ENCODE measurements around the gene DLX3. TPM values are rescaled to one million over a fixed set of nuclear protein-coding genes. Genes with fewer than 3 reads are reported as not detected.

The DLX3 gene
- total and polyA plus RNA-seq, 2 donors = 0.09 to 1.1 TPM

- Histone ChIP-seq H3K4me1 (ENCODE audit: control insufficient read depth in 2 of 2, insufficient read depth in 2 of 2, low read length in 2 of 2) (no peaks in the 10 kb centered on the region), H3K4me3 (ENCODE audit: low read length in 2 of 2) (no peak overlapping the region), H3K36me3 (ENCODE audit: control insufficient read depth in 2 of 2, insufficient read depth in 2 of 2, low read length in 1 of 2) (no peaks in the 10 kb centered on the region), H3K9me3 (ENCODE audit: control insufficient read depth in 2 of 2, insufficient read depth in 1 of 2, low read length in 1 of 2) (no peaks in the 10 kb centered on the region), H3K27me3 (ENCODE audit: control insufficient read depth in 2 of 2, insufficient read depth in 1 of 2, low read length in 1 of 2) (peaks cover 2 to 67% of the 10 kb centered on the region in 2 donors), H3K27ac (ENCODE audit: low read depth in 1 of 2, low read length in 1 of 2) (no peak overlapping the region)
- WGBS = 80% methylated on average over 14 of the region's 14 CpGs
- no peak for DNase-seq (ENCODE audit: low read depth in 6 of 9, low spot score in 9 of 9)
Observed at GRCh38 chr17:49951362-49952082, 43.5 kb downstream of the DLX3 start.

DNA sequence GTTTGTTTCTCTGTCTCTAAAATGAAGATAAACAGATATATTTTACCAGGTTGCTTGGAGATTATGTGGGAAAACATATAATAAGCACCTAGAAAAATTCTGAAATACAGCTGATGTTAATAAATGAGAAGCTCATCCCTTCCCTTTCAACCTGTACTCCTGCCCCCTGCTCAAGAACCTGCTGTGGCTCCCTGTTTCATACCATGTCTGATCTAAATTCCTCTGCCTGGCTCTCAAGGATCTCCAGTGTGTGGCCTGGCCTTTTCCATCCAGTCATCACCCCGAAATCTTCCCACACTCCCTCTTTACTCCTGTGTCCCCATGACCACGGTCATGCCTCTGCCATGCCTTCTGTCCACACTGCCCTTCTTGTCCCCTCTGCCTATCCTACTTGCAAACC, 45.4 kb downstream of the DLX3 start:
- no peaks in the 10 kb centered on the region for H3K4me1 ChIP-seq (ENCODE audit: control insufficient read depth in 2 of 2, insufficient read depth in 2 of 2, low read length in 2 of 2)
- H3K27ac ChIP-seq (ENCODE audit: low read depth in 1 of 2, low read length in 1 of 2) = no peak overlapping the region
- WGBS = 92% methylated on average over 2 of the region's 2 CpGs
- H3K9me3 ChIP-seq (ENCODE audit: control insufficient read depth in 2 of 2, insufficient read depth in 1 of 2, low read length in 1 of 2) = no peaks in the 10 kb centered on the region
- H3K4me3 ChIP-seq (ENCODE audit: low read length in 2 of 2) = no peak overlapping the region
- no peaks in the 10 kb centered on the region for H3K36me3 ChIP-seq (ENCODE audit: control insufficient read depth in 2 of 2, insufficient read depth in 2 of 2, low read length in 1 of 2)
- DNase-seq (ENCODE audit: low read depth in 6 of 9, low spot score in 9 of 9) = no peak
- peaks cover 5 to 75% of the 10 kb centered on the region in 2 donors for H3K27me3 ChIP-seq (ENCODE audit: control insufficient read depth in 2 of 2, insufficient read depth in 1 of 2, low read length in 1 of 2)

DNA sequence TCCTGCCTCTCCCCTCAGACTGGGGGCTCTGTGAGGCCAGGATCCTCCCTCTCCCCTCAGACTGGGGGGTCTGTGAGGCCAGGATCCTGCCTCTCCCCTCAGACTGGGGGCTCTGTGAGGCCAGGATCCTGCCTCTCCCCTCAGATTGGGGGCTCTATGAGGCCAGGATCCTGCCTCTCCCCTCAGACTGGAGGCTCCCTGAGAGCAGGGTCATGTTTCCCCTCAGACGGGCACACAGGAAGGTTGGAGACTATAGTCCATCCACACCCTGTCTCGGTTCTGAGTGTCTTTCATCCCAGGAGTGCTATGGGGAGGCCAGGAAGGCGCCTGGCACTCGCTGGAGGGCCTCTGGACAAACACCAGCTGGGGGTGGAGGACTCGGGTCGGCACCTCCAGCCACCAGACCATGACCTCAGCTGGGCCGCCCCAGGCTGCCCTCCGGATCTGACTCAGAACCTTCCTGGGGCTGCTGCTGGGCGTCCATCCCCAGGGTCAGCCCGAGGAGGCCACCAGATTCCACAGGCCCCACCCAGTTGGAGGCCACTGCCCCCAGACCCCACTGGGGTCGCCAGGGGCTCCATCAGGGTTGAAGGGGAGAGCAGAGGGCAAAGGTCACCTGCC, 48.0 kb downstream of the DLX3 start:
- H3K36me3 ChIP-seq (ENCODE audit: control insufficient read depth in 2 of 2, insufficient read depth in 2 of 2, low read length in 1 of 2) = no peaks in the 10 kb centered on the region
- no peak overlapping the region for H3K4me3 ChIP-seq (ENCODE audit: low read length in 2 of 2)
- no peaks in the 10 kb centered on the region for H3K9me3 ChIP-seq (ENCODE audit: control insufficient read depth in 2 of 2, insufficient read depth in 1 of 2, low read length in 1 of 2)
- no peak for DNase-seq (ENCODE audit: low read depth in 6 of 9, low spot score in 9 of 9)
- H3K4me1 ChIP-seq (ENCODE audit: control insufficient read depth in 2 of 2, insufficient read depth in 2 of 2, low read length in 2 of 2) = no peaks in the 10 kb centered on the region
- WGBS = 92% methylated on average over 11 of the region's 11 CpGs
- H3K27ac ChIP-seq (ENCODE audit: low read depth in 1 of 2, low read length in 1 of 2) = no peak overlapping the region
- H3K27me3 ChIP-seq (ENCODE audit: control insufficient read depth in 2 of 2, insufficient read depth in 1 of 2, low read length in 1 of 2) = peaks cover 5 to 76% of the 10 kb centered on the region in 2 donors

DNA sequence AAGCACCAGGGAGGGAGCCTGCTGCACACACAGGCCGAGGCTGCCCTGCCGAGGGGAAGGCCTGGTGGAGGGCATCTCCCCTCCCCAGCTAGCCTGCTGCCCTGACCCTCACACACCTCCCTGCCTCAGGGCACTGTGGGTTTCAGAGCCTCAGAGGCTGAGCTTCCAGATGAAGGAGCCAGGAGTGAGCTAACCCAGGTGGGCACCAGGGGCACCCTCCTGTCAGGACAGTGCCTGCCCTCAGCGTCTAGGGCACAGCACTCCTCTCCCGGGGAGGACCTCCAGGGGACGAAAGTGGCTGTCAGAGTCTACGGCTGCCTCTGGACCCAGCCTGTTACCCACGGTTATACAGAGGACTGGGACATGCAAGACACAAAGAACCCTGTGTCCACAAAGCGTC, 48.8 kb downstream of the DLX3 start:
- WGBS = 82% methylated on average over 8 of the region's 8 CpGs
- no peak for DNase-seq (ENCODE audit: low read depth in 6 of 9, low spot score in 9 of 9)
- peaks cover 3 to 75% of the 10 kb centered on the region in 2 donors for H3K27me3 ChIP-seq (ENCODE audit: control insufficient read depth in 2 of 2, insufficient read depth in 1 of 2, low read length in 1 of 2)

GRCh38 chr17:49944273-49944870, 50.7 kb downstream of the DLX3 start:
- DNase-seq (ENCODE audit: low read depth in 6 of 9, low spot score in 9 of 9) = no peak
- Histone ChIP-seq H3K9me3 (ENCODE audit: control insufficient read depth in 2 of 2, insufficient read depth in 1 of 2, low read length in 1 of 2) (no peaks in the 10 kb centered on the region), H3K4me3 (ENCODE audit: low read length in 2 of 2) (no peak overlapping the region), H3K4me1 (ENCODE audit: control insufficient read depth in 2 of 2, insufficient read depth in 2 of 2, low read length in 2 of 2) (no peaks in the 10 kb centered on the region), H3K27me3 (ENCODE audit: control insufficient read depth in 2 of 2, insufficient read depth in 1 of 2, low read length in 1 of 2) (peaks cover 6 to 77% of the 10 kb centered on the region in 2 donors), H3K36me3 (ENCODE audit: control insufficient read depth in 2 of 2, insufficient read depth in 2 of 2, low read length in 1 of 2) (no peaks in the 10 kb centered on the region), H3K27ac (ENCODE audit: low read depth in 1 of 2, low read length in 1 of 2) (no peak overlapping the region)
- WGBS = 36% methylated on average over 26 of the region's 26 CpGs

More for the DNA sequence above, 48.8 kb downstream of the DLX3 start:
- Histone ChIP-seq H3K9me3 (ENCODE audit: control insufficient read depth in 2 of 2, insufficient read depth in 1 of 2, low read length in 1 of 2) (no peaks in the 10 kb centered on the region), H3K27ac (ENCODE audit: low read depth in 1 of 2, low read length in 1 of 2) (no peak overlapping the region), H3K4me1 (ENCODE audit: control insufficient read depth in 2 of 2, insufficient read depth in 2 of 2, low read length in 2 of 2) (no peaks in the 10 kb centered on the region), H3K36me3 (ENCODE audit: control insufficient read depth in 2 of 2, insufficient read depth in 2 of 2, low read length in 1 of 2) (no peaks in the 10 kb centered on the region), H3K4me3 (ENCODE audit: low read length in 2 of 2) (no peak overlapping the region)

DNA sequence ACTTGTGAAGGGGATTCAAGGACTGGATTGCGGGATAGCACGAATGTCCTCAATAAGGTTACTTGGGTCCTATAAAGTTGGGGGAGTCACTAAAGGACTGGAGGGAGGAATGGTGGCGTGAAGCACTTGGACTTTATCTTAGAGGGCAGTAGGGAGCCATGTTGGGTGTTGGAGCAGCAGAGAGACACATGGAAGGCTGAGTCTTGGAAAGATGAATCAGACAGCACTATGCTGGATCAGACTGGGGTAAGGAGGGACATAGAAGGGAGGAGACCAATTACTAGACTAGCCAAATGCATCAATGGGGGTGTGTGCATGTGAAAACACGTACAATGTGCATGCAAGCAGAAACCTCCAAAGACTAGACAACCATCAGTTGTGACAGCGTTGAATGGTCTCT, 52.1 kb downstream of the DLX3 start:
- Histone ChIP-seq H3K36me3 (ENCODE audit: control insufficient read depth in 2 of 2, insufficient read depth in 2 of 2, low read length in 1 of 2) (no peaks in the 10 kb centered on the region), H3K9me3 (ENCODE audit: control insufficient read depth in 2 of 2, insufficient read depth in 1 of 2, low read length in 1 of 2) (no peaks in the 10 kb centered on the region), H3K4me1 (ENCODE audit: control insufficient read depth in 2 of 2, insufficient read depth in 2 of 2, low read length in 2 of 2) (no peaks in the 10 kb centered on the region), H3K27me3 (ENCODE audit: control insufficient read depth in 2 of 2, insufficient read depth in 1 of 2, low read length in 1 of 2) (peaks cover 6 to 75% of the 10 kb centered on the region in 2 donors), H3K4me3 (ENCODE audit: low read length in 2 of 2) (no peak overlapping the region), H3K27ac (ENCODE audit: low read depth in 1 of 2, low read length in 1 of 2) (no peak overlapping the region)
- DNase-seq (ENCODE audit: low read depth in 6 of 9, low spot score in 9 of 9) = no peak
- 89% methylated on average over 5 of the region's 5 CpGs for WGBS

DNA sequence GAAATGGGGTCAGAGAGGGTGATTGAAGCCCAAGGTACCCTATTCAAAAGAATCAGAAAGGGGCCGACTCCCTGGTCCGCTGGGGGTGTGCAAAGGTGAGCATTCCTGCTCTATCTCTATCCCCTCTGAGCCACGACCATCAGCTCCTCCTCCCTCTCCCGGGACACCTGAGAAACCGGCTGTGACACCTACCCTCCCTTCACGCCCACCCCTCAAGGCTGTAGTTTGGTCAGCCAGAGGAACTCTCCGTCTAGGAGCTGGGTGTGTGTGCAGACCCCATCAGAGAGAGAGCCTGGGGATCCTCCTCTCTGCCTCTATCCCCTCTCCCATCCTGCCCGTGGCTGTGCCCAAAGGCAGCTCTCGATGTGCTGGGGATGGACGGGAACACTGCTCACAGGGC, 53.6 kb downstream of the DLX3 start:
- H3K9me3 ChIP-seq (ENCODE audit: control insufficient read depth in 2 of 2, insufficient read depth in 1 of 2, low read length in 1 of 2) = no peaks in the 10 kb centered on the region
- no peak overlapping the region for H3K27ac ChIP-seq (ENCODE audit: low read depth in 1 of 2, low read length in 1 of 2)
- DNase-seq (ENCODE audit: low read depth in 6 of 9, low spot score in 9 of 9) = no peak
- H3K4me1 ChIP-seq (ENCODE audit: control insufficient read depth in 2 of 2, insufficient read depth in 2 of 2, low read length in 2 of 2) = no peaks in the 10 kb centered on the region
- H3K27me3 ChIP-seq (ENCODE audit: control insufficient read depth in 2 of 2, insufficient read depth in 1 of 2, low read length in 1 of 2) = peaks cover 6 to 67% of the 10 kb centered on the region in 2 donors
- H3K4me3 ChIP-seq (ENCODE audit: low read length in 2 of 2) = no peak overlapping the region
- 80% methylated on average over 10 of the region's 10 CpGs for WGBS
- no peaks in the 10 kb centered on the region for H3K36me3 ChIP-seq (ENCODE audit: control insufficient read depth in 2 of 2, insufficient read depth in 2 of 2, low read length in 1 of 2)

Other genes starting within 250 kb of the DLX3 start
- gene FAM117A, start 231.1 kb downstream of the DLX3 start, total RNA-seq = 10.3 TPM
- 13.6 TPM for gene FAM117A, start 231.1 kb downstream of the DLX3 start, polyA plus RNA-seq
- gene KAT7, start 206.5 kb downstream of the DLX3 start, total RNA-seq = 28.9 TPM
- gene KAT7, start 206.5 kb downstream of the DLX3 start, polyA plus RNA-seq = 14.2 TPM
- gene TAC4, start 147.2 kb downstream of the DLX3 start, total RNA-seq = 0.14 TPM
- gene TAC4, start 147.2 kb downstream of the DLX3 start, polyA plus RNA-seq = 0.32 TPM
- 0.09 TPM for gene DLX4, start 26.0 kb downstream of the DLX3 start, total RNA-seq
- gene DLX4, start 26.0 kb downstream of the DLX3 start, polyA plus RNA-seq = 0.46 TPM
- gene ITGA3, start 60.9 kb upstream of the DLX3 start, total RNA-seq = 9.1 TPM
- gene ITGA3, start 60.9 kb upstream of the DLX3 start, polyA plus RNA-seq = 27.7 TPM
- gene PDK2, start 100.1 kb upstream of the DLX3 start, total RNA-seq = 10.7 TPM
- gene PDK2, start 100.1 kb upstream of the DLX3 start, polyA plus RNA-seq = 14.5 TPM
- gene SAMD14, start 134.9 kb upstream of the DLX3 start, total RNA-seq = 0.42 TPM
- 0.62 TPM for gene SAMD14, start 134.9 kb upstream of the DLX3 start, polyA plus RNA-seq
- 26.8 TPM for gene PPP1R9B, start 155.5 kb upstream of the DLX3 start, total RNA-seq
- 47.9 TPM for gene PPP1R9B, start 155.5 kb upstream of the DLX3 start, polyA plus RNA-seq
- gene SGCA, start 170.8 kb upstream of the DLX3 start, total RNA-seq = 1.7 TPM
- gene SGCA, start 170.8 kb upstream of the DLX3 start, polyA plus RNA-seq = 5.4 TPM
- gene COL1A1, start 206.4 kb upstream of the DLX3 start, total RNA-seq = 29.5 TPM
- gene COL1A1, start 206.4 kb upstream of the DLX3 start, polyA plus RNA-seq = 14.4 TPM